Skin epidermis (tissue), 12 donors: ENCODE results near the gene REPS2.

Experiments used
- H3K27ac ChIP-seq, 21 experiments: fragments of 200-600 bp; sonication (generic) in 11 of 21; one replicate each; pipeline ENCODE4 v1.5.0; 2020; ENCODE audit warnings: mild to moderate bottlenecking in 3 of 21, inconsistent platforms in 2 of 21, moderate library complexity in 2 of 21
- H3K4me3 ChIP-seq, 7 experiments: fragments of 200-600 bp; sonication (generic) in 2 of 7; one replicate each; pipeline ENCODE4 v1.5.0; 2020; ENCODE audit warnings: inconsistent platforms in 2 of 7, mild to moderate bottlenecking in 2 of 7, moderate library complexity in 1 of 7

Gene REPS2

GRCh38 chrX:17174671-17175070 lies 228.2 kb downstream of the REPS2 start:
- Histone ChIP-seq H3K4me3 (no peak overlapping the region), H3K27ac (no peak overlapping the region)

GRCh38 chrX:17182317-17182716 lies 235.9 kb downstream of the REPS2 start:
- H3K27ac ChIP-seq, result no peak overlapping the region
- no peak overlapping the region for H3K4me3 ChIP-seq

GRCh38 chrX:17183566-17183965 lies 237.1 kb downstream of the REPS2 start:
- H3K27ac ChIP-seq, result no peak overlapping the region
- H3K4me3 ChIP-seq, result no peak overlapping the region

- Histone ChIP-seq H3K27ac (no peak overlapping the region), H3K4me3 (no peak overlapping the region)
Measured at GRCh38 chrX:17185431-17185830, 239.0 kb downstream of the REPS2 start.

- Histone ChIP-seq H3K4me3 (no peak overlapping the region), H3K27ac (no peak overlapping the region)
Measured at GRCh38 chrX:17187136-17187756, 240.8 kb downstream of the REPS2 start.

GRCh38 chrX:17192106-17192505 lies 245.6 kb downstream of the REPS2 start:
- no peak overlapping the region for H3K4me3 ChIP-seq
- H3K27ac ChIP-seq, result no peak overlapping the region
